H1 (cell line): ENCODE measurements around the gene ELANE. TPM values are rescaled to one million over a fixed set of nuclear protein-coding genes. Genes with fewer than 3 reads are reported as not detected.

Experiments used
- CTCF ChIA-PET: fragments of 300-600 bp; sonication (Branson Sonifier 250); formaldehyde crosslinking; loops from one replicate; lab custom pipeline; 2021; ENCODE audit not compliant: partially characterized antibody; lab: Charles Lee
- POLR2A ChIA-PET: fragments of 300-600 bp; sonication (Branson Sonifier 250); formaldehyde crosslinking; loops from one replicate; lab custom pipeline; 2021; ENCODE audit warnings: inconsistent platforms; ENCODE audit not compliant: partially characterized antibody; lab: Charles Lee
- DNase-seq, 2 experiments: peaks; one replicate each; pipeline versions ENCODE4 v3.0.0 to v3.0.0-alpha.2; 2010 to 2022; ENCODE audit warnings: low spot score in 2 of 2, low read depth in 1 of 2, mixed read lengths in 1 of 2
- FAIRE-seq: peaks from 2 replicates; lab custom pipeline; 2011; peaks lifted over from hg19 to GRCh38; lab: Jason Lieb, UNC
- H2AFZ ChIP-seq: 2 replicates; pipeline ENCODE4 v1.8.1; 2012; ENCODE audit warnings: low read length, inconsistent platforms
- H2AK5ac ChIP-seq: 2 replicates; pipeline ENCODE4 v1.6.1; 2013; ENCODE audit warnings: low read depth, low read length
- H2BK120ac ChIP-seq: replicated peaks from 2 replicates; pipeline ENCODE3; 2013; ENCODE audit warnings: low read depth, low read length, inconsistent platforms
- H2BK12ac ChIP-seq: 2 replicates; pipeline ENCODE4 v1.6.1; 2013; ENCODE audit warnings: low read depth, low read length
- H2BK15ac ChIP-seq: 2 replicates; pipeline ENCODE4 v1.6.1; 2013; ENCODE audit warnings: low read length
- H2BK20ac ChIP-seq: 2 replicates; pipeline ENCODE4 v1.6.1; 2013; ENCODE audit warnings: low read length
- H2BK5ac ChIP-seq: 2 replicates; pipeline ENCODE4 v1.6.1; 2013; ENCODE audit warnings: low read depth, low read length
- H3K14ac ChIP-seq: 2 replicates; pipeline ENCODE4 v1.6.1; 2013; ENCODE audit warnings: inconsistent platforms; ENCODE audit not compliant: insufficient read length
- H3K18ac ChIP-seq: 2 replicates; pipeline ENCODE4 v1.6.1; 2013; ENCODE audit warnings: low read length; ENCODE audit errors: extremely low read depth
- H3K23ac ChIP-seq: 2 replicates; pipeline ENCODE4 v1.6.1; 2013; ENCODE audit warnings: inconsistent platforms; ENCODE audit not compliant: insufficient read length
- H3K23me2 ChIP-seq: 2 replicates; pipeline ENCODE4 v1.6.1; 2013; ENCODE audit warnings: low read depth, low read length
- H3K27ac ChIP-seq: 2 replicates; pipeline ENCODE4 v1.6.1; 2011; ENCODE audit warnings: low read depth, low read length, inconsistent platforms
- H3K27me3 ChIP-seq, 4 experiments: replicated peaks in 1 of 4; 1 replicate in 1 of 4; 2 replicates in 3 of 4; pipeline versions ENCODE4 v1.6.1 to v1.8.1; 2011 to 2013; ENCODE audit warnings: low read length in 3 of 4, mild to moderate bottlenecking in 3 of 4, inconsistent platforms in 2 of 4, mixed read lengths in 2 of 4, moderate library complexity in 1 of 4; ENCODE audit not compliant: control insufficient read depth in 3 of 4, insufficient read depth in 3 of 4; ENCODE audit errors: extremely low read depth in 1 of 4
- H3K36me3 ChIP-seq, 4 experiments: 2 replicates each; pipeline versions ENCODE4 v1.6.1 to v1.8.1; 2011 to 2013; ENCODE audit warnings: mild to moderate bottlenecking in 4 of 4, low read length in 3 of 4, moderate library complexity in 2 of 4, control low read depth in 1 of 4, inconsistent platforms in 1 of 4; ENCODE audit not compliant: insufficient read depth in 4 of 4, control insufficient read depth in 2 of 4
- H3K4ac ChIP-seq: replicated peaks from 2 replicates; pipeline ENCODE3; 2013; ENCODE audit warnings: low read length, low read depth, mixed read lengths, inconsistent platforms; ENCODE audit not compliant: insufficient read length
- H3K4me1 ChIP-seq, 4 experiments: replicated peaks in 1 of 4; 1 replicate in 1 of 4; 2 replicates in 3 of 4; pipeline versions ENCODE4 v1.6.1 to v1.8.1; 2011 to 2013; ENCODE audit warnings: low read length in 3 of 4, inconsistent platforms in 2 of 4, mixed read lengths in 1 of 4; ENCODE audit not compliant: insufficient read depth in 4 of 4, control insufficient read depth in 3 of 4
- H3K4me2 ChIP-seq, 2 experiments: 2 replicates each; pipeline versions ENCODE4 v1.6.1 to v1.8.1; 2011 to 2013; ENCODE audit warnings: low read depth in 2 of 2, low read length in 2 of 2, control low read depth in 1 of 2, inconsistent platforms in 1 of 2, mild to moderate bottlenecking in 1 of 2; ENCODE audit not compliant: insufficient read depth in 1 of 2
- H3K4me3 ChIP-seq, 4 experiments: fragments of 200-600, 300-600 bp in 1 of 4; sonication (generic), shearing (Covaris generic), sonication (Bioruptor Twin) in 1 of 4; 2 replicates each; pipeline versions ENCODE4 v1.5.1 to v1.8.1; 2011 to 2016; ENCODE audit warnings: low read length in 4 of 4, low read depth in 3 of 4, control low read depth in 2 of 4, inconsistent platforms in 2 of 4, mild to moderate bottlenecking in 2 of 4, mixed read lengths in 1 of 4, moderate library complexity in 1 of 4; ENCODE audit not compliant: insufficient read depth in 2 of 4; ENCODE audit errors: extremely low read depth in 1 of 4
- H3K56ac ChIP-seq: replicated peaks from 2 replicates; pipeline ENCODE3; 2013; ENCODE audit warnings: low read depth, mild to moderate bottlenecking, mixed read lengths, low read length, inconsistent platforms; ENCODE audit not compliant: insufficient read length
- H3K79me1 ChIP-seq: 2 replicates; pipeline ENCODE4 v1.6.1; 2013; ENCODE audit warnings: low read depth, low read length, control low read depth
- H3K79me2 ChIP-seq, 2 experiments: 2 replicates each; pipeline versions ENCODE4 v1.6.1 to v1.8.1; 2012 to 2013; ENCODE audit warnings: low read length in 2 of 2, mild to moderate bottlenecking in 2 of 2, inconsistent platforms in 1 of 2; ENCODE audit not compliant: insufficient read depth in 2 of 2, control insufficient read depth in 1 of 2
- H3K9ac ChIP-seq, 4 experiments: replicated peaks in 1 of 4; 1 replicate in 1 of 4; 2 replicates in 3 of 4; pipeline versions ENCODE4 v1.6.1 to v1.8.1; 2011 to 2013; ENCODE audit warnings: low read depth in 3 of 4, low read length in 3 of 4, control low read depth in 2 of 4, mild to moderate bottlenecking in 2 of 4, moderate library complexity in 2 of 4, inconsistent platforms in 1 of 4; ENCODE audit errors: extremely low read depth in 1 of 4
- H3K9me3 ChIP-seq, 2 experiments: 2 replicates each; pipeline versions ENCODE4 v1.6.1 to v1.8.1; 2012 to 2013; ENCODE audit warnings: mild to moderate bottlenecking in 2 of 2, moderate library complexity in 2 of 2, control low read depth in 1 of 2, inconsistent platforms in 1 of 2, low read depth in 1 of 2, low read length in 1 of 2, mixed read lengths in 1 of 2; ENCODE audit not compliant: insufficient read depth in 2 of 2
- H4K20me1 ChIP-seq, 2 experiments: replicated peaks in 1 of 2; 2 replicates each; pipeline versions ENCODE3 to v1.8.1; 2011 to 2013; ENCODE audit warnings: inconsistent platforms in 2 of 2, low read length in 2 of 2, mild to moderate bottlenecking in 1 of 2; ENCODE audit not compliant: insufficient read depth in 2 of 2, control insufficient read depth in 1 of 2
- H4K5ac ChIP-seq: 2 replicates; pipeline ENCODE4 v1.6.1; 2013; ENCODE audit warnings: low read length, low read depth, mixed read lengths, inconsistent platforms; ENCODE audit not compliant: insufficient read length
- H4K8ac ChIP-seq: 2 replicates; pipeline ENCODE4 v1.8.0; 2013; ENCODE audit warnings: mild to moderate bottlenecking, moderate library complexity, low read length, inconsistent platforms; ENCODE audit not compliant: insufficient read depth; ENCODE audit errors: extremely low read depth
- H4K91ac ChIP-seq: replicated peaks from 2 replicates; pipeline ENCODE3; 2013; ENCODE audit warnings: low read length, mixed read lengths, inconsistent platforms; ENCODE audit not compliant: insufficient read length
- ATF3 ChIP-seq: IDR thresholded peaks from 2 replicates; pipeline ENCODE4 v1.6.1; 2011; ENCODE audit warnings: low read depth, mild to moderate bottlenecking, low read length; ENCODE audit not compliant: insufficient read depth
- CBX5 ChIP-seq: fragments of 300-800, 300-1000 bp; sonication (generic); IDR thresholded peaks from 2 replicates; pipeline ENCODE4 v1.7.1; 2016; ENCODE audit warnings: antibody characterized with exemption, low read length, low read depth
- CHD1 ChIP-seq: IDR thresholded peaks from 2 replicates; pipeline ENCODE4 v1.6.1; 2012; ENCODE audit warnings: low read depth, low read length, improper control_type of control experiment
- CTCF ChIP-seq, 3 experiments: IDR thresholded peaks; 1 replicate in 2 of 3; 2 replicates in 1 of 3; pipeline versions ENCODE4 v1.5.1 to v1.6.1; 2011; ENCODE audit warnings: low read length in 3 of 3, mild to moderate bottlenecking in 3 of 3, inconsistent platforms in 2 of 3, low read depth in 1 of 3, moderate library complexity in 1 of 3; ENCODE audit not compliant: insufficient read depth in 1 of 3; ENCODE audit errors: control extremely low read depth in 1 of 3
- FOSL1 ChIP-seq: IDR thresholded peaks from 2 replicates; pipeline ENCODE4 v1.6.1; 2011; ENCODE audit warnings: mild to moderate bottlenecking, low read depth, low read length, moderate library complexity; ENCODE audit not compliant: insufficient read depth
- POU5F1 ChIP-seq: IDR thresholded peaks from 2 replicates; pipeline ENCODE4 v1.6.1; 2011; ENCODE audit warnings: low read depth, mild to moderate bottlenecking, low read length, moderate library complexity
- RBBP5 ChIP-seq: IDR thresholded peaks from 2 replicates; pipeline ENCODE4 v1.7.1; 2012; ENCODE audit warnings: low read depth, mild to moderate bottlenecking, inconsistent platforms, low read length, moderate library complexity, borderline replicate concordance
- SP4 ChIP-seq: IDR thresholded peaks from 2 replicates; pipeline ENCODE4 v1.6.1; 2012; ENCODE audit warnings: low read length, inconsistent platforms
- SUZ12 ChIP-seq: fragments of 200-600 bp; sonication (generic); IDR thresholded peaks from 2 replicates; pipeline ENCODE4 v1.6.1; 2012; ENCODE audit warnings: mild to moderate bottlenecking, inconsistent platforms, low read length, moderate library complexity, mixed read lengths
- YY1 ChIP-seq: IDR thresholded peaks from 2 replicates; pipeline ENCODE4 v1.6.1; 2011; ENCODE audit warnings: low read depth, mild to moderate bottlenecking, low read length
- WGBS, 2 experiments: shearing (Covaris generic) in 1 of 2; methylation state at CpG; one replicate each; pipeline versions ENCODE4 v1.1.6 to v1.1.7; 2013 to 2015; ENCODE audit warnings: low lambda C conversion rate in 2 of 2, mixed read lengths in 2 of 2, inconsistent platforms in 1 of 2, low coverage in 1 of 2, missing lambda C conversion rate in 1 of 2; ENCODE audit not compliant: insufficient replicate concordance in 2 of 2, insufficient coverage in 1 of 2, insufficient read length in 1 of 2; ENCODE audit errors: extremely low coverage in 1 of 2, missing lambda C conversion rate in 1 of 2; 5-methylcytosine and 5-hydroxymethylcytosine counted together
- polyA plus RNA-seq, 7 experiments: library from polyadenylated mRNA; depleted of rRNA in 3 of 7; stranded (reverse) in 5 of 7; unstranded in 2 of 7; fragments of >200 nt in 5 of 7; fragments of 200-250 nt in 2 of 7; gene quantifications; 1 replicate in 5 of 7; 2 replicates in 1 of 7; 4 replicates in 1 of 7; pipeline versions ENCODE4 v1.2.1 to v1.2.3, GENCODE V29; 2011 to 2013; ENCODE audit warnings: missing spikeins in 2 of 7, mixed read lengths in 2 of 7
- total RNA-seq: library from RNA; stranded (reverse); fragmentation: NEBNext Ultra II Directional; extraction: Animal tissue kit (Norgen Biotek cat#: 25700); gene quantifications from 2 replicates; pipeline ENCODE4 v1.2.1, GENCODE V29; 2021

Gene ELANE
- total and polyA plus RNA-seq, 2 of the 8 experiments (the other 6 are each of a cell fraction or from before 2014, with no cell fraction given), result not detected

- Histone ChIP-seq H3K4me2 (peak overlapping the region; percentile 63 to 72), H3K27ac (no peak overlapping the region), H3K79me1 (no peaks in the 10 kb centered on the region), H3K23me2 (peaks cover 10% of the 10 kb centered on the region; the same call in 1 of the 2 replicates), H4K91ac (no peak overlapping the region), H3K56ac (no peak overlapping the region), H2BK20ac (no peak overlapping the region), H3K27me3 (peaks cover 9 to 25% (median 13%) of the 10 kb centered on the region in 4 experiments), H3K9ac (no peak overlapping the region), H3K79me2 (no peaks in the 10 kb centered on the region), H3K4me3 (peak overlapping the region in 2 of 4 experiments; percentile 50 to 59; a peak in 4 of 8 replicates), H2BK5ac (no peak overlapping the region), H2AK5ac (no peak overlapping the region), H2BK120ac (no peak overlapping the region), H4K20me1 (peaks cover 0 to 11% of the 10 kb centered on the region in 2 experiments), H3K18ac (no peak overlapping the region), H3K4me1 (peaks cover 0 to 13% (median 7%) of the 10 kb centered on the region in 4 experiments; a peak in 6 of 7 replicates), H3K23ac (no peak overlapping the region), H2BK15ac (no peak overlapping the region), H3K9me3 (no peaks in the 10 kb centered on the region), H2AFZ (no peak overlapping the region), H3K36me3 (peaks cover 0 to 5% (median 0%) of the 10 kb centered on the region in 4 experiments; a peak in 2 of 8 replicates), H4K5ac (no peak overlapping the region), H3K14ac (no peak overlapping the region), H2BK12ac (0 out of 2 replicates have a peak overlapping the region, but pooled peaks have one; percentile 50), H4K8ac (peak overlapping the region; percentile 57; the same call in 1 of the 2 replicates), H3K4ac (no peak overlapping the region)
- no peak for DNase-seq
- FAIRE-seq, result no peak
- 87% methylated on average over 6 of the region's 7 CpGs; no CpG with 5 or more reads in 1 of the 2 experiments for WGBS, 2 experiments
- TF ChIP-seq RBBP5 (no peak), CTCF (IDR thresholded peaks at IDR 0.05; ENCODE audit: control extremely low read depth in 1 of 3, insufficient read depth in 1 of 3, low read depth in 1 of 3, low read length in 3 of 3) (no peak), SP4 (no peak), CBX5 (no peak), SUZ12 (no peak), YY1 (no peak), CHD1 (no peak), POU5F1 (no peak), ATF3 (no peak), FOSL1 (no peak)
- ChIA-PET CTCF (interaction anchor here (0.9 to 3.8 kb wide), 22 partner anchors 8 to 381 kb away, joined by 3 to 22 read pairs (median 6); partner anchors contain the start of gene WDR18), POLR2A (interaction anchor here (0.6 to 2.8 kb wide), 22 partner anchors 9 to 291 kb away, joined by 3 to 22 read pairs (median 4); partner anchors contain the start of genes AZU1, BSG, KISS1R and MED16)
Measured at GRCh38 chr19:863315-863620, 11.2 kb downstream of the ELANE start.
